DOHH2 (cell line): ENCODE data around the gene ERBB2.

Experiments used
- H3F3A ChIP-seq: fragments of 200-600 bp; sonication (generic), shearing (Covaris generic); 2 replicates; pipeline ENCODE4 v1.6.0; 2016; ENCODE audit warnings: antibody characterized with exemption, mild to moderate bottlenecking; ENCODE audit not compliant: control insufficient read depth, insufficient read depth
- H3K27ac ChIP-seq: fragments of 200-600 bp; sonication (generic); 2 replicates; pipeline ENCODE4 v1.5.1; 2014; ENCODE audit warnings: low read depth, mild to moderate bottlenecking, low read length, moderate library complexity
- H3K27me3 ChIP-seq: fragments of 200-600 bp; sonication (generic); 2 replicates; pipeline ENCODE4 v1.6.1; 2014; ENCODE audit warnings: mild to moderate bottlenecking, low read length, mixed read lengths; ENCODE audit not compliant: control insufficient read depth
- H3K36me3 ChIP-seq: fragments of 200-600 bp; sonication (generic); 2 replicates; pipeline ENCODE4 v1.6.1; 2014; ENCODE audit warnings: mild to moderate bottlenecking, low read length, moderate library complexity, mixed read lengths; ENCODE audit not compliant: control insufficient read depth
- H3K4me1 ChIP-seq: fragments of 200-600 bp; sonication (generic); 2 replicates; pipeline ENCODE4 v1.6.1; 2014; ENCODE audit warnings: mild to moderate bottlenecking, low read length, mixed read lengths; ENCODE audit not compliant: control insufficient read depth
- H3K4me2 ChIP-seq: fragments of 200-600 bp; sonication (generic); 2 replicates; pipeline ENCODE4 v1.6.0; 2014; ENCODE audit warnings: mild to moderate bottlenecking, low read length, moderate library complexity
- H3K4me3 ChIP-seq: fragments of 200-600 bp; sonication (generic); 2 replicates; pipeline ENCODE4 v1.5.1; 2014; ENCODE audit warnings: mild to moderate bottlenecking, low read length, mixed read lengths
- H3K79me2 ChIP-seq: fragments of 200-600 bp; sonication (generic); 2 replicates; pipeline ENCODE4 v1.6.1; 2014; ENCODE audit warnings: mild to moderate bottlenecking, low read length, mixed read lengths; ENCODE audit not compliant: control insufficient read depth
- H3K9me2 ChIP-seq: fragments of 200-600 bp; sonication (generic); replicated peaks from 2 replicates; pipeline ENCODE4 v1.6.1; 2014; ENCODE audit warnings: mild to moderate bottlenecking, low read length, mixed read lengths; ENCODE audit not compliant: control insufficient read depth
- H3K9me3 ChIP-seq: fragments of 200-600 bp; sonication (generic); 2 replicates; pipeline ENCODE4 v1.6.1; 2014; ENCODE audit warnings: antibody characterized with exemption, low read length, mixed read lengths; ENCODE audit not compliant: control insufficient read depth, insufficient read depth
- H4K20me1 ChIP-seq: fragments of 200-600 bp; sonication (generic); 2 replicates; pipeline ENCODE4 v1.6.0; 2014; ENCODE audit warnings: low read depth, mild to moderate bottlenecking, antibody characterized with exemption, low read length, moderate library complexity; ENCODE audit not compliant: control insufficient read depth, insufficient read depth
- EZH2phosphoT487 ChIP-seq: fragments of 200-600 bp; sonication (generic); IDR thresholded peaks from 2 replicates; pipeline ENCODE4 v1.6.1; 2017; ENCODE audit warnings: borderline replicate concordance, mild to moderate bottlenecking, antibody characterized with exemption, low read length, moderate library complexity, mixed read lengths
- TF ChIP-seq, protein P1 (sequence below): fragments of 200-600 bp; sonication (generic); IDR thresholded peaks from one replicate; pipeline ENCODE4 v1.5.1; 2014; ENCODE audit warnings: antibody characterized with exemption, mild to moderate bottlenecking, low read depth, low read length; ENCODE audit not compliant: poor library complexity, severe bottlenecking

The ERBB2 gene

DNA sequence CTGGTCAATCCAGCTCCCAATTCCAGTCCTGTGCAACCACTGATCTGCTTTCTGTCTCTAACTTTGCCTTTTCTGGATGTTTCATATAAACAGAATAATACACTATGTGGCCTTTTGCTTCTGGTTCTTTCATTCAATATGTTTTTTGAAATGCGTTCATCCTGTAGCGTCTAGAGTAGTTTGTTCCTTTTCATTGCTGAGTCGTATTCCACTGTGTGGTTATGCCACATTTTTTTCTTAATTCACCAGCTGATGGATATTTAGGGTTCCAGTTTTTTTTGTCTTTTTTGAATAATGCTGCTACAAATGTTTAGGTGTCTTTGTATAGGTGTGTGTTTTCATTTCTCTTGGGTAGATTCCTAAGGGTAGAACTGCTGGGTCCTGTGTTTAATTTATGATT is 32.7 kb downstream of the ERBB2 start:
- Histone ChIP-seq H3K4me3 (no peak overlapping the region), H3K4me2 (no peak overlapping the region), H3K9me3 (no peaks in the 10 kb centered on the region), H4K20me1 (no peaks in the 10 kb centered on the region), H3K79me2 (peaks cover 14% of the 10 kb centered on the region), H3F3A (0 out of 2 replicates have a peak, but pooled peaks cover 2% of the 10 kb centered on the region), H3K36me3 (peaks cover 25% of the 10 kb centered on the region), H3K27ac (no peak overlapping the region), H3K27me3 (peaks cover 2% of the 10 kb centered on the region), H3K9me2 (no peaks in the 10 kb centered on the region), H3K4me1 (peaks cover 23% of the 10 kb centered on the region)
- no peak for TF ChIP-seq EZH2phosphoT487
- TF ChIP-seq, protein P1, sequence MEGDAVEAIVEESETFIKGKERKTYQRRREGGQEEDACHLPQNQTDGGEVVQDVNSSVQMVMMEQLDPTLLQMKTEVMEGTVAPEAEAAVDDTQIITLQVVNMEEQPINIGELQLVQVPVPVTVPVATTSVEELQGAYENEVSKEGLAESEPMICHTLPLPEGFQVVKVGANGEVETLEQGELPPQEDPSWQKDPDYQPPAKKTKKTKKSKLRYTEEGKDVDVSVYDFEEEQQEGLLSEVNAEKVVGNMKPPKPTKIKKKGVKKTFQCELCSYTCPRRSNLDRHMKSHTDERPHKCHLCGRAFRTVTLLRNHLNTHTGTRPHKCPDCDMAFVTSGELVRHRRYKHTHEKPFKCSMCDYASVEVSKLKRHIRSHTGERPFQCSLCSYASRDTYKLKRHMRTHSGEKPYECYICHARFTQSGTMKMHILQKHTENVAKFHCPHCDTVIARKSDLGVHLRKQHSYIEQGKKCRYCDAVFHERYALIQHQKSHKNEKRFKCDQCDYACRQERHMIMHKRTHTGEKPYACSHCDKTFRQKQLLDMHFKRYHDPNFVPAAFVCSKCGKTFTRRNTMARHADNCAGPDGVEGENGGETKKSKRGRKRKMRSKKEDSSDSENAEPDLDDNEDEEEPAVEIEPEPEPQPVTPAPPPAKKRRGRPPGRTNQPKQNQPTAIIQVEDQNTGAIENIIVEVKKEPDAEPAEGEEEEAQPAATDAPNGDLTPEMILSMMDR, result no peak

DNA sequence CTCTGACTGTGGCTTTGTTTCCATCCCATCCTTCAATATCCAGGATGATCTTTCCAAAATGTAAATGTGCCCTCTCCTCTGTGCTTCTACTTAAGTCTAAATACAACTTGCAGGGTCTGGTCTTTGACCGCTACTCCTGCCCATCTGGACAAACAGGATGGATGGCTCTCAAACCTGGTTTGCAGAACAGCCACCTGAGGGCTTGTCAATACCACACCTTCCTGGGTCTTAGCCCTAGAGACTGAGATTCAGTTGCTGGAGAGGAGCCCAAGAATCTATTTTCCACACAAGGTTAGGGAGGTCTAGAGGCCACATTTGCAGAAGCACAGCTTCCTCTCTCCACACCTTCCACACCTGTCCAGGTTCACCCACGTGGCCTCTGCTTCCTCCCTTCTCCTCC is 36.0 kb downstream of the ERBB2 start:
- Histone ChIP-seq H3K9me2 (no peaks in the 10 kb centered on the region), H3K36me3 (no peaks in the 10 kb centered on the region), H3K79me2 (no peaks in the 10 kb centered on the region), H3K9me3 (no peaks in the 10 kb centered on the region), H3K4me2 (no peak overlapping the region), H3K4me1 (peaks cover 39% of the 10 kb centered on the region), H3K27me3 (peaks cover 7% of the 10 kb centered on the region), H3K27ac (no peak overlapping the region), H3K4me3 (no peak overlapping the region), H3F3A (0 out of 2 replicates have a peak, but pooled peaks cover 2% of the 10 kb centered on the region), H4K20me1 (no peaks in the 10 kb centered on the region)
- TF ChIP-seq, protein P1, result no peak
- no peak for TF ChIP-seq EZH2phosphoT487

DNA sequence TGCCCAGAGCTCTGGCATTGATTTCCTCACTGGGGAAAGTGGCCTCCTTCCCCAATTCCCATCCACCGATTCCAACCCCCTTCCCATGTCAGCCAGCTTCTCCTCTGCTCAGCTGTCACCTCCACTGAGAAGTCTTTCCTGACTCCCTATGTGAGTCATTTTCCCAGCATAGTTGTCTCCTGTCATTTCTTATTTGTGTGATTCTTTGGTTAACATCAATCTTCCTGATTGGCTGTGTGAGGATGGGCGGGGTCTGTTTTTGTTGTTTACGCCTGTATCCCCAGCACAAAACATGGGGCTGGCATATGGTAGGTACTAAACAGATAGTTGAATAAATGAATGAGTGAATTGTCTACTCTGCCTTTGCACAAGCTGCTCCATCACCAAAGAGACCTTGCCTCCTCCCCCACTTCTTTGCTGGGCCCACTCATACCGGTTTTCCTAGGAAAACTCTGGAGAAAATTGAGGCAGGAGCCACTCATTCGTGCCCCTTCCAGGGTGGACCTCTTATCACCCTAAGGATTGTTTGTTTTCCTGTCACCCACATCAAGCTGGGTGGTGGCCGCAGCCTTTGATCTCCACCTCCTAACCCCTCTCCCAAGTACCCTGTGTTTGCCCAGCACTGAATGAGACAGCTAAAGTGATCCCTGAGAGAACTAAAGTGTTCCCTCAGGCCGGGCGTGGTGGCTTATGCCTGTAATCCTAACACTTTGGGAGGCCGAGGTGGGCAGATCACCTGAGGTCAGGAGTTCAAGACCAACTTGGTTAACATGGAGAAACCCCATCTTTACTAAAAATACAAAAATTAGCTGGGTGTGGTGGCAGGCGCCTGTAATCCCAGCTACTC is 36.7 kb downstream of the ERBB2 start:
- Histone ChIP-seq H3K4me2 (no peak overlapping the region), H3K9me2 (no peaks in the 10 kb centered on the region), H3K27me3 (peaks cover 7% of the 10 kb centered on the region), H3K4me3 (no peak overlapping the region), H3K9me3 (no peaks in the 10 kb centered on the region), H3K79me2 (no peaks in the 10 kb centered on the region), H3F3A (0 out of 2 replicates have a peak, but pooled peaks cover 2% of the 10 kb centered on the region), H4K20me1 (no peaks in the 10 kb centered on the region), H3K4me1 (peaks cover 40% of the 10 kb centered on the region), H3K27ac (no peak overlapping the region), H3K36me3 (no peaks in the 10 kb centered on the region)
- no peak for TF ChIP-seq EZH2phosphoT487
- TF ChIP-seq, protein P1, result no peak
